HG03521 (cell line): ENCODE results near the gene BCAS2.
A peak's percentile ranks its signal among the peaks of the same experiment; 100 is the strongest.
"Not testable (repeated sequence)": the region's sequence is repeated elsewhere in the genome, so short reads cannot be mapped to it uniquely, and the experiment has no call there.

Experiments
- ATAC-seq: cut with Tn5 transposase; IDR thresholded peaks from one replicate; pipeline ENCODE4 v1.9.1; 2021; ENCODE audit warnings: mild to moderate bottlenecking, moderate library complexity; ENCODE audit not compliant: unreplicated experiment

Gene BCAS2

GRCh38 chr1:114581335-114582287 lies at the start of gene BCAS2:
TSS of gene BCAS2 (minus strand) at chr1:114581615. CDS start at chr1:114581591, 24 bp downstream.
- peak; percentile 100 for ATAC-seq

GRCh38 chr1:114627107-114627506 lies 45.7 kb upstream of the BCAS2 start:
- ATAC-seq, result no peak

- no peak for ATAC-seq
These were observed 41.9 kb upstream of the BCAS2 start for GRCh38 chr1:114623364-114623763.

GRCh38 chr1:114620419-114620818 lies 39.0 kb upstream of the BCAS2 start:
- no peak for ATAC-seq

- ATAC-seq, result no peak
These were observed 37.2 kb upstream of the BCAS2 start for GRCh38 chr1:114618606-114619005.

- no peak for ATAC-seq
These were observed 29.3 kb upstream of the BCAS2 start for GRCh38 chr1:114610546-114611245.

GRCh38 chr1:114609826-114610225 lies 28.4 kb upstream of the BCAS2 start:
- ATAC-seq, result no peak

GRCh38 chr1:114609026-114609425 lies 27.6 kb upstream of the BCAS2 start:
- no peak for ATAC-seq

GRCh38 chr1:114607223-114607622 lies 25.8 kb upstream of the BCAS2 start:
- no peak for ATAC-seq

GRCh38 chr1:114597949-114598348 lies 16.5 kb upstream of the BCAS2 start:
- no peak for ATAC-seq

GRCh38 chr1:114595602-114596001 lies 14.2 kb upstream of the BCAS2 start:
- ATAC-seq, result no peak

GRCh38 chr1:114594046-114594445 lies 12.6 kb upstream of the BCAS2 start:
- no peak for ATAC-seq

- no peak for ATAC-seq
These were observed 7.7 kb upstream of the BCAS2 start for GRCh38 chr1:114589122-114589521.

- ATAC-seq, result no peak
These were observed 6.8 kb upstream of the BCAS2 start for GRCh38 chr1:114588196-114588689.

- ATAC-seq, result no peak
These were observed 6.0 kb upstream of the BCAS2 start for GRCh38 chr1:114587203-114587991.

- no peak for ATAC-seq
These were observed 5.2 kb upstream of the BCAS2 start for GRCh38 chr1:114586513-114587047.

GRCh38 chr1:114585231-114585630 lies 3.8 kb upstream of the BCAS2 start:
- ATAC-seq, result no peak

- no peak for ATAC-seq
These were observed 7.0 kb downstream of the BCAS2 start for GRCh38 chr1:114574365-114574764.

- ATAC-seq, result no peak
These were observed 17.3 kb downstream of the BCAS2 start for GRCh38 chr1:114564141-114564540.

GRCh38 chr1:114562978-114563510 lies 18.4 kb downstream of the BCAS2 start:
- ATAC-seq, result not testable (repeated sequence)
